ENCODE measurements around the gene EYA3.
A peak's percentile ranks its signal among the peaks of the same experiment; 100 is the strongest.

Gene EYA3

GRCh38 chr1:28112388-28113241 is 24.2 kb upstream of the EYA3 start:
- DNase-seq = no peak

GRCh38 chr1:28111157-28111556 is 22.7 kb upstream of the EYA3 start:
- DNase-seq = no peak

- DNase-seq = no peak
Observed at GRCh38 chr1:28110555-28110954, 22.1 kb upstream of the EYA3 start.

- DNase-seq = no peak
Observed at GRCh38 chr1:28109639-28110038, 21.2 kb upstream of the EYA3 start.

GRCh38 chr1:28108001-28108400 is 19.6 kb upstream of the EYA3 start:
- DNase-seq = no peak

GRCh38 chr1:28104866-28105467 is 16.6 kb upstream of the EYA3 start:
- no peak for DNase-seq

- DNase-seq = no peak
Observed at GRCh38 chr1:28102189-28102588, 13.8 kb upstream of the EYA3 start.

GRCh38 chr1:28099050-28099769 is 10.8 kb upstream of the EYA3 start:
- DNase-seq = no peak

- DNase-seq = no peak
Observed at GRCh38 chr1:28097100-28097472, 8.7 kb upstream of the EYA3 start.

- no peak for DNase-seq
Observed at GRCh38 chr1:28096210-28097099, 8.0 kb upstream of the EYA3 start.

- peak; percentile 50 for DNase-seq
Observed at GRCh38 chr1:28091043-28091781, 2.8 kb upstream of the EYA3 start.

- DNase-seq = no peak
Observed at GRCh38 chr1:28087614-28088167, 719 bp downstream of the EYA3 start.

- DNase-seq = no peak
Observed at GRCh38 chr1:28086651-28087050, 1.8 kb downstream of the EYA3 start.

- no peak for DNase-seq
Observed at GRCh38 chr1:28085129-28085528, 3.3 kb downstream of the EYA3 start.

GRCh38 chr1:28083876-28084275 is 4.5 kb downstream of the EYA3 start:
- DNase-seq = no peak

GRCh38 chr1:28078680-28079626 is 9.5 kb downstream of the EYA3 start:
- DNase-seq = no peak

- no peak for DNase-seq
Observed at GRCh38 chr1:28078262-28078661, 10.1 kb downstream of the EYA3 start.

GRCh38 chr1:28074892-28075511 is 13.4 kb downstream of the EYA3 start:
- DNase-seq = no peak

GRCh38 chr1:28073867-28074266 is 14.5 kb downstream of the EYA3 start:
- no peak for DNase-seq

- DNase-seq = no peak
Observed at GRCh38 chr1:28071813-28072212, 16.6 kb downstream of the EYA3 start.

All from NCI-H345 (cell line).